NOMO-1 treated with dmso at 0.1 percent for 144 hours (cell line): ENCODE measurements around the gene SGO2.
"Not testable (repeated sequence)": the region's sequence is repeated elsewhere in the genome, so short reads cannot be mapped to it uniquely, and the experiment has no call there.

ENCODE experiments used
- DNase-seq: peaks from one replicate; lab custom pipeline; 2025; ENCODE audit not compliant: unreplicated experiment; lab: John Stamatoyannopoulos, UW

SGO2 gene

DNA sequence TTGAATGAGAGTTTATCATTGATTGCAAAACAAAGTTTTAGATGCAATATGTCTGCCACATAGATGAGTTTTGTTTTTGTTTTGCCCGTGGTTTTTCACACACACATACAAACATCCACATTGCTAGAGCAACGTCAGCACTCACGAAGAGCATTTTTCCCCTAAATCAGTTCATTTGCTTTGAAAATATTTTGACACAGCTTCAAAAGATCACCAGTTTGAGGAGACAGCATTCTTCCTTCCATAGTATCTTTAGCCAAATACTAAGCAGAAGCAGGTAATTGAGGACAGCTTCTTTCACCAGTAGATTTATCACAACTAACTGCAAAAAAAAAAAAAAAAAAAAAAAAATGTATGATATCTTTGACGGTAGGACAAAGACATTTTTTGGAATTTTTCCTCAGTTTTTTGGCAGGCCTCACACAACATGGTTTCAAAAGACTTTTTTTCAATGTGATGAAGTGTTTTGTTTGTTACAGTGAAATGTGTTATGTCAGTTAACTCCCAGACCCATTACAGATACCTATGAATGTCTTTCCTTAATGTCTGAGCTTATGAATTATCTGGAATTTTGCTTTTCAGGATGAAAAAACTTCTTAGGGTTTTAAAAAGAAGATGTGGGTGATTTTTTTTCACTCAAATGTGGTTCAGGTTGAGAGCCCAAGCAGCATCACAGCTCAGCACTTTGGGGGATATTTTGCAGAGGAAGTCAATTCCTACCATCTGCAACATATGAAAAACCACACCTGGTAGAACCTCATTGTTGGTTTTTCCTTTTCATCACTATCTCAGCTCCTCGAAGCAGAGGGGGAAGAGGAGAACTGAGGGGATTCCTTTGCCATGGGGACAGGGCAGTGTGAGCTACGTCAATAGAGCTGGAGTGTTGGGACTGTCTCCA lies 91.4 kb downstream of the SGO2 start:
- no peak for DNase-seq

DNA sequence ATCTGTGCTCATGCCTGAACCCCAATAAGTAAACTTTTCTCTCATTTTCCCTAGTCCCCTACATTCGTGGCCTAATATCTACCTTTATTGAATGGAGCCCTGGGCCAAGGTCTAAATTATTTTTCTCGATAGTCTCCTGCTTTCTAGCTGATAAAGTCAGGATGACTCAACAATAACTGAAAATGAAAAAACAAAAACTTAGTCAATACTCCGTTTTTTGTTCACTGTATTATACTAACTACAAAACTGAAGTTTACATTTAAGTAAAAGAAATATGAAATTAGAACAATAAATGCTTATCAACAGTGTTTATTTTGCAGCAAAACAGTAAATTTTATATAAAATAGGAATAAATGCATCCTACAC lies 92.0 kb downstream of the SGO2 start:
- DNase-seq, result no peak

DNA sequence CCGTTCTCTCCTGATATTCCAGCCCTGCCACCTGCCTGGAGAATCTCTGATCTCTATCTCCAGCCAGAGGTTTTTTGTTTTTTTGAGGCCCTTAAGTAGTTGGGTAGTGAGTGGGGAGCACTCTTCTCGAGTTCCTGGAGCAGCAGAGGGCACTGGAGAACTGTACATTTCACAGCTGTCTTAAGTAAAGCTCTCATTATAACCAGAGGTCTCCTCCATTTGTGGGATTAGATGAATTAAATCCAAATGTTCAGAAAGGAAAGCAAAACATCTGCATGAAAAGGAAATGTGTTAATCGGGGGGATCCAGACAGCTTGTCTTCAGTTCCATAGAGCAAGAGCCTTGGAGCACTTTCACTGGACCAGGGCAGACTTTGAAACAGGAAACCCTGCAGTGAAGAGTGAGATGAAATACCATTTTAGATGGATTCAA lies 92.6 kb downstream of the SGO2 start:
- no peak for DNase-seq

DNA sequence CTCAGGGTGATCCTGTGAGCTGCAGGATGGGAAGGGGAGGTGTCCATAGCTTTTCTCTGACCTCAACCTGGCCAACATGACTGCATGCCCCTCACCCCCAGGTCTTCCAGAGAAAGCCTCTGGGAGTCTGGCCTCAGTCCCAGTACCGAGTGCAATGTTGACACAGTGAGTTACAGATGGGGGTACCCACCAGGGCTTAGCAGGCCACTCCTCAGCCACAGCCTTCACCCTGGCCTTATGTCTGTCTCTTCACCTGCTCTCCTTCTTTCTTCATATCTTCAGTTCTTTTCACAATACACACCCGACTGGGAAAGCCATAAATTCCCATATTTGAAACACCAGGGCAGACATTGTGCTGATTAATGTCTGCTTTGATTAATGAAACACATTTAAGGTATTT lies 93.3 kb downstream of the SGO2 start:
- no peak for DNase-seq

DNA sequence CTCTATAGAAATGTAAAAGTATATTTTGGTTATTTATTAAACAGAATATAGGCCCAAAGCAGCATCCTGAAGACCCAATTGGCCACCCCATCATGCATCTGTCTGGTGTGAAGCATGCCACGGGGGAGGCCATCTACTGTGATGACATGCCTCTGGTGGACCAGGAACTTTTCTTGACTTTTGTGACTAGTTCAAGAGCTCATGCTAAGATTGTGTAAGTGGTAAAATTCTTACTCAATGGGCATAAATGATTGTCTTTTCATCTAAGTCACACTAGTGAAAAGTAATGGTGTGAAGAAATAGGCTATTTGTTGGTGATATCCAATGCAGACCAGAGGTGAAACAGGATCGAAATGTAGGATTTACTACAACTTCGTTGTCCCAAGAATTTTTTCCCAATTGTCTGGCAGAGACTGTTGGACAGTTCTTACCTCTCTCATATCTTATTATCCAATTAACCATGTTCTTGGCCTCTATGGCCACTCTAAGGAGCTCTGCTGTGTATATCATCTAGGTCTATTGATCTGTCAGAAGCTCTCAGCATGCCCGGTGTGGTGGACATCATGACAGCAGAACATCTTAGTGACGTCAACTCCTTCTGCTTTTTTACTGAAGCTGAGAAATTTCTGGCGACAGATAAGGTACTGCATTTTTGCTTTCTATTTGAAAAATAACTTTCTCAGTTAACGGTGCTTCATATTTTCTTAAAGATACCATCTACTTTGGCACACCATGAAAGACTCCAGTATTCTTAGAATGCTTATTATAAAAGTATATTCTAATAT lies 94.8 kb downstream of the SGO2 start:
- no peak for DNase-seq

DNA sequence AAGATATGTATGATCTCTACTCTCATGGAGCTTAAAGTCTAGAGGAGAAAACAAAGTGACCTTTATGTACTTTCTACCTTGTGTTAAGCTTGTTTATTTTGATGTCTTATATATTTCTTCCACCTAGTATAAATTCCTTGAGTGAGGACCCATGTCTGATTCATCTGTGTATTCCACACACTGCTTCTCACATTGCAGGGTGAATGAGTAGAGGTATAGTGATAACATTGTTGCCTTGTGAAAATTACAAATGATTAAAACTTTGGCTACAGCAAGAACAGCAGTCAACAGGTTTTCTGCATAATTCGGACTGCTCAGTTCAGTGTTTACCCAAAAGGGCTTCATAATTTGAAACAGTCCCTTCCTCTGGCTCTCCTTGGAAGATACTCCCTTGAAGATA lies 96.1 kb downstream of the SGO2 start:
- DNase-seq, result no peak

DNA sequence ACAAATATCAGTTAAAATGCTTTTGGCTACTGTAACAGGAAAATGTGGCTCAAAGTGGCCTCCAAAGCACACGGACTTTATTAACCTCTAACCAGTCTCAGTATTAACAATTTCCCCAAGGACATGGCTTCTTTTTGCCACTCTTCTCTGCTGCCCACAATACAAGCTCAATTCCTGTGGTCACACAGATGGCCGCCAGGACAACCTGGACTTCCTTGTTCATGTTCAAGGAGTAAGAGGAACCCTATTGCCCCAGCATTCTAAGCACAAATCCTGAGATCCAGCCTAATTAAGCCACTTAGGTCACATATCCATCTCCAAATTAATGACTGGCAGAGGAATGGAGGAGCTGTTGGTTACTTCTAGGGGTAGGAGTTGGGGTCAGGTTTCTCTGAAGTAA lies 98.0 kb downstream of the SGO2 start:
- no peak for DNase-seq

DNA sequence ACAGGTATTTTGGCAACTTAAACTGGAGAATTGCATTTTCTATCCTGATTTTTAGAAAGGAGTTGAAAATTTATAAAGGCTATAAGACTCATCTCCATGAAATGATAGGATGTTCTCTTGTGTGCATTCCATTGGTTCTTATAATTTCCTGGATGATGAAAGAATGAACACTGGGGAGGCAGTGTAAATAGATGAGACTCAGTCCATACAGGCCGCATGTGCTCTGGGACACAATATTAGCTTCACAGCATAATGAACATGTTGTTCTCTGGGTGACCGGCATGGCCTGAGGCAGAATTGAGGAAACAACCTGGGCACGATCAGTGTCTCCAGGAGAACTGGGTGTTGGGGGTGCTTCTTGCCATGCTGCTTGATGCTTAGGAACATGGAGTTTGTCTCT lies 98.7 kb downstream of the SGO2 start:
- DNase-seq, result no peak

DNA sequence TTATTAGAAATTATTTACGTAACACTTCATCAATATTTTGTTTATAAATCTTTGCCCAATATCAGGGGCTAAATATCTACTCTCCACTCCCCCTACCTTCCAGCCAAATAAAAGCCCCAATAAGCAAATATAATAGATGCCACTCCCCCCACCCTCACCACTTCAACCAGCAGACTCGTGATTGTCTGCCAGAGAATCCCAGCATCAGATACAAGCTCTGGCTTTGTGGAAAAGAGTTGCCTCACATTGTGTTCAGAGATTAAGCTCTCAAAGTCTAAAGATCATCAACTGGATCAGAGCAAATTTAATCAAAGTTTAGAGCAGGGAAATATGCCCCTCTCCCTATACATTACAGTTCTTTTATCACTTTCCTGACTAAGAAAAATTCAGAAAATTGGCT lies 99.3 kb downstream of the SGO2 start:
- DNase-seq, result no peak

DNA sequence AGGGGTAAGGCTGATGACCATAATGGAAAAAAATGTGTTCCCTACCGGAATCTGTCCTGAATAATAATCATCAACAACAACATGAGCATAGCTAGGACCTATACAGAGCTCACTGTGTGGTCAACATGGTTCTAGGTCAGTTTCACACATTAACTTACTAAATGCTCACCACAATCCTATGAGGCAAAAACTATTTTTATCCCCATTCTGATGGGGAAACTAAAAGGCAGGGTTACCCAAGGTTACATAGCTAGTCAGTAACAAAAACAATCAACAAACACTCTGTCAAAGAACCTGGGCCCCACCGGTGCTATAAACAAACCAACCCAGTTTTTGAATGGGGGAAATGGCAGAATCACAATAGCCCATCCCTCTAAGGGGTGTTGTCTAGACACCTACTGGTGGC lies 100.0 kb downstream of the SGO2 start:
- DNase-seq, result no peak

DNA sequence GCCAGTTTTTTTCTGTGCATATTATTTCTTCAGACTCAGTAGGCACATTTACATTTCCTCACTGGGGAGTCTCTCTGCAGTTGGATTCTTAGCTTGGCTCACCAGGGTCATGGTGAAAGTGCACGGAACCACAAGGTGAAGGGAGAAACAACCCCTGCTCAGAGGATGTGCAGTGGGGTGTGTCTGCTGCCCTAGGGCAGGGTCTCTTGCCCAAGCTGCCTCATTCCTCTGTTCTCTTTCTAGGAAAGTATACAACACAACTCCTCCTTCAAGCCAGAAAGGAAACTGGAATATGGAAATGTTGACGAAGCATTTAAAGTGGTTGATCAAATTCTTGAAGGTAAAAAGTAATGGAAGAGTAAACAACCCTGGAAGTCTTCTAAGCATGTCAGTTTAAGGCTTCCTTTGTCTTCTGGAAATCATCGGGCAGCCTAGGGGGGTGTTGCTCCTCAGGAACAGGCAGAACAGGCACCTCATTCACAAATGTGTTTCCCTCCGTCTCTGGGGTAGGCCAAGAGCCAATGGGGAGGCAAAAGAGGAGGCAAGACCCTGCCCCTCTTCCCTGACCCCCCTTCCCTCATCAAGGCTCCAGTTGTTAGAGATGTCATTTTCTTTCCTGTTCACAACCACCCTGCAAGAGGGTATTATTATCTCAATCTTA lies 101.2 kb downstream of the SGO2 start:
- DNase-seq, result no peak

DNA sequence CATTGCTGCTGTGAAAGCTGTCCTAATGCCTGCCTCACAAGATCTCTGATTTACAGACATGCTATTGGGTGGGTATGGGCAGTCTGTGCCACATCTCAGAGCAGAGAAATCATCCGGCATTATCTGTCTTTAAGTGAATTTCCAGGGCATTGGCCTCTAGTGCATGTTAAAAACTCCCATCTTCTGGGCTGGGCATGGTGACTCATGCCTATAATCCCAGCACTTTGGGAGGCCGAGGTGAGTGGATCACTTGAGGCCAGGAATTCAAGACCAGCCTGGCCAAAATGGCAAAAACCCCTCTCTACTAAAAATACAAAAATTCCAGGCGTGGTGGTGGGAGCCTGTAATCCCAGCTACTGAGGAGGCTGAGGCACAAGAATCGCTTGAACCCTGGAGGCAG lies 102.5 kb downstream of the SGO2 start:
- DNase-seq, result not testable (repeated sequence)

DNA sequence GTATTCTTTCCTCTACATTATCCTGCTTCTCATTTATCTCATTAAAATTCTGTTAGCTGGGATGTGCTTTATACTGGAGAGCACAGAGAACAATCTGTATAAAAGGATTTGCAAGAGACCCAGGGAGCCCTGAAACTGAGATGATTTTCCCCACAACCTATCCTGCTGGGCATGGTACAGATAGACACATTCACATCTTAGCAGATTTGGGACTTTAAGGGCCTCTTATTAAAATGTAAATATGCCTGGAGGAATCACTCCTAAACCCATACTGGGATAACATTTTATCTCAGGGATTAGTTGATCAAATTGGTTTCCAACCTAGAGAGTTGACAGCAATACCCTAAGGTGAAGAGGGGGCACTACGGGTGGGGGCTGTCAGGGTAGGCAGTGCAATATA lies 105.3 kb downstream of the SGO2 start:
- DNase-seq, result no peak
